Prostate gland (tissue), 2 donors: ENCODE measurements around the gene PAX8. TPM values are rescaled to one million over a fixed set of nuclear protein-coding genes. Genes with fewer than 3 reads are reported as not detected.

Experiments used
- DNase-seq: peaks from one replicate; pipeline ENCODE4 v3.0.0-alpha.2; 2019; ENCODE audit warnings: low spot score
- H3K27ac ChIP-seq, 2 donors: fragments of 200-600 bp; sonication (generic); 2 replicates each; pipeline ENCODE4 v1.5.1; 2017 to 2019
- H3K27me3 ChIP-seq: fragments of 200-600 bp; sonication (generic); replicated peaks from 2 replicates; pipeline ENCODE4 v1.5.1; 2019; ENCODE audit not compliant: insufficient read depth
- H3K36me3 ChIP-seq, 2 donors: fragments of 200-600 bp; sonication (generic); 1 replicate in 1 of 2; 2 replicates in 1 of 2; pipeline versions ENCODE4 v1.5.1 to v1.8.1; 2017 to 2019
- H3K4me1 ChIP-seq: fragments of 200-600 bp; sonication (generic); replicated peaks from 2 replicates; pipeline ENCODE4 v1.5.1; 2019
- H3K4me3 ChIP-seq, 2 donors: fragments of 200-600 bp; sonication (generic); 2 replicates each; pipeline ENCODE4 v1.5.1; 2017 to 2019
- H3K9me3 ChIP-seq: fragments of 200-600 bp; sonication (generic); 2 replicates; pipeline ENCODE4 v1.5.1; 2017
- CTCF ChIP-seq, 4 experiments: fragments of 200-600 bp in 2 of 4; fragments of 450-650 bp in 2 of 4; sonication (generic) in 2 of 4; IDR thresholded peaks; 1 replicate in 3 of 4; 2 replicates in 1 of 4; pipeline ENCODE4 v1.5.1; 2016 to 2019; ENCODE audit warnings: antibody characterized with exemption in 4 of 4, mild to moderate bottlenecking in 2 of 4, moderate library complexity in 2 of 4
- POLR2A ChIP-seq: fragments of 450-650 bp; IDR thresholded peaks from one replicate; pipeline ENCODE4 v1.6.1; 2016; ENCODE audit warnings: antibody characterized with exemption, mild to moderate bottlenecking
- POLR2AphosphoS5 ChIP-seq: sonication (generic); formaldehyde crosslinking; IDR thresholded peaks from one replicate; pipeline ENCODE4 v1.6.1; 2017; ENCODE audit warnings: antibody characterized with exemption
- WGBS: methylation state at CpG from one replicate; pipeline ENCODE4 v1.1.5; 2018; 5-methylcytosine and 5-hydroxymethylcytosine counted together
- intact Hi-C: fragments of 100-400 bp; cut with DNase I; formaldehyde crosslinking; loops from one replicate; pipeline ENCODE4 v1.14.2; 2022
- total RNA-seq, 2 donors: library from RNA; depleted of rRNA; stranded (reverse); fragments of >200 nt; gene quantifications; one replicate each; pipeline ENCODE4 v1.1.0, GENCODE V29; 2016

The PAX8 gene
- total RNA-seq, 2 donors from 2014 or later, result 1.0 to 3.8 TPM

- Histone ChIP-seq H3K36me3 (no peaks in the 10 kb centered on the region), H3K27ac (peak overlapping the region; percentile 84 to 89), H3K4me1 (peaks cover 3% of the 10 kb centered on the region), H3K4me3 (peak overlapping the region; percentile 45 to 56), H3K27me3 (no peaks in the 10 kb centered on the region), H3K9me3 (no peaks in the 10 kb centered on the region)
- peak; percentile 33 for TF ChIP-seq POLR2A
- TF ChIP-seq CTCF (IDR thresholded peaks at IDR 0.05), result peak; percentile 77 to 98 (median 96)
- no peak for TF ChIP-seq POLR2AphosphoS5
- peak; percentile 76 for DNase-seq
- intact Hi-C loops, result loop anchor here (5.0 kb wide), 2 partner anchors 48 to 62 kb away; no protein-coding TSS in a partner anchor
- WGBS, result under 1% methylated on average over 49 of the region's 79 CpGs
Observed at GRCh38 chr2:113198790-113199612, 79.7 kb downstream of the PAX8 start.

- peak overlapping the region; percentile 84 to 89 for H3K27ac ChIP-seq
- intact Hi-C loops, result loop anchor here (5.0 kb wide), 2 partner anchors 49 to 61 kb away; no protein-coding TSS in a partner anchor
Observed at GRCh38 chr2:113198048-113198789, 80.5 kb downstream of the PAX8 start.

GRCh38 chr2:113197347-113198047 is 81.2 kb downstream of the PAX8 start:
- no peak for DNase-seq
- Histone ChIP-seq H3K9me3 (no peaks in the 10 kb centered on the region), H3K36me3 (no peaks in the 10 kb centered on the region), H3K27ac (no peak overlapping the region), H3K27me3 (no peaks in the 10 kb centered on the region), H3K4me3 (no peak overlapping the region), H3K4me1 (peaks cover 3% of the 10 kb centered on the region)
- no peak for TF ChIP-seq POLR2A
- no peak for TF ChIP-seq POLR2AphosphoS5
- TF ChIP-seq CTCF (IDR thresholded peaks at IDR 0.05), result no peak
- WGBS, result 90% methylated on average over 17 of the region's 17 CpGs
- intact Hi-C loops, result loop anchor here (5.0 kb wide), 2 partner anchors 50 to 60 kb away; no protein-coding TSS in a partner anchor

More at GRCh38 chr2:113198048-113198789, 80.5 kb downstream of the PAX8 start:
- H3K4me1 ChIP-seq, result peaks cover 3% of the 10 kb centered on the region
- DNase-seq, result peak; percentile 14
- peak overlapping the region; percentile 45 to 56 for H3K4me3 ChIP-seq
- no peaks in the 10 kb centered on the region for H3K36me3 ChIP-seq
- TF ChIP-seq CTCF (IDR thresholded peaks at IDR 0.05) (no peak), POLR2AphosphoS5 (no peak), POLR2A (no peak)
- WGBS, result 55% methylated on average over 32 of the region's 32 CpGs
- H3K9me3 ChIP-seq, result no peaks in the 10 kb centered on the region
- H3K27me3 ChIP-seq, result no peaks in the 10 kb centered on the region

GRCh38 chr2:113196839-113197238 is 81.9 kb downstream of the PAX8 start:
- H3K27ac ChIP-seq, result no peak overlapping the region
- 96% methylated on average over 4 of the region's 4 CpGs for WGBS
- intact Hi-C loops, result loop anchor here (5.0 kb wide), 2 partner anchors 50 to 60 kb away; no protein-coding TSS in a partner anchor

More at GRCh38 chr2:113196839-113197238, 81.9 kb downstream of the PAX8 start:
- peaks cover 3% of the 10 kb centered on the region for H3K4me1 ChIP-seq
- TF ChIP-seq CTCF (IDR thresholded peaks at IDR 0.05) (no peak), POLR2A (no peak), POLR2AphosphoS5 (no peak)
- DNase-seq, result no peak
- H3K36me3 ChIP-seq, result no peaks in the 10 kb centered on the region
- no peak overlapping the region for H3K4me3 ChIP-seq
- no peaks in the 10 kb centered on the region for H3K27me3 ChIP-seq
- no peaks in the 10 kb centered on the region for H3K9me3 ChIP-seq
